Caco-2 (cell line): ENCODE measurements around the gene SPINT2. TPM values are rescaled to one million over a fixed set of nuclear protein-coding genes. Genes with fewer than 3 reads are reported as not detected.

Experiments
- BruUV-seq: library from RNA; stranded (reverse); fragments of 400-500 nt; replicated peaks from 2 replicates; lab custom pipeline; 2021; lab: Mats Ljungman, UMichigan
- CTCF ChIA-PET: fragments of 300-600 bp; sonication (Branson Sonifier 250); formaldehyde crosslinking; loops from one replicate; lab custom pipeline; 2022; ENCODE audit warnings: antibody characterized with exemption; lab: Charles Lee
- POLR2A ChIA-PET: fragments of 300-600 bp; sonication (Branson Sonifier 250); formaldehyde crosslinking; loops from one replicate; lab custom pipeline; 2022; ENCODE audit warnings: antibody characterized with exemption; lab: Charles Lee
- DNase-seq, 2 experiments: peaks; one replicate each; pipeline versions ENCODE4 v3.0.0 to v3.0.0-alpha.2; 2020 to 2022
- H3K27me3 ChIP-seq: replicated peaks from 2 replicates; pipeline ENCODE4 v1.6.0; 2011; ENCODE audit warnings: low read length; ENCODE audit not compliant: control insufficient read depth, insufficient read depth
- H3K36me3 ChIP-seq: 2 replicates; pipeline ENCODE4 v1.5.1; 2011; ENCODE audit warnings: low read length; ENCODE audit not compliant: control insufficient read depth, insufficient read depth
- H3K4me1 ChIP-seq: fragments of 250-450 bp; sonication (Bioruptor Pico); 2 replicates; pipeline ENCODE4 v1.5.1; 2020; ENCODE audit warnings: mild to moderate bottlenecking
- H3K4me3 ChIP-seq: 2 replicates; pipeline ENCODE4 v1.5.1; 2011; ENCODE audit warnings: low read depth, mild to moderate bottlenecking, control low read depth, low read length
- H3K9me3 ChIP-seq: fragments of 250-450 bp; sonication (Bioruptor Pico); 2 replicates; pipeline ENCODE4 v1.5.1; 2020; ENCODE audit warnings: mild to moderate bottlenecking, moderate library complexity
- H3K27ac Mint-ChIP-seq: one replicate; pipeline ENCODE4 v1.8.0; 2022; ENCODE audit warnings: mixed read lengths; ENCODE audit not compliant: unreplicated experiment
- H3K27me3 Mint-ChIP-seq: one replicate; pipeline ENCODE4 v1.8.0; 2022; ENCODE audit warnings: mixed read lengths; ENCODE audit not compliant: insufficient read depth, unreplicated experiment
- H3K36me3 Mint-ChIP-seq: one replicate; pipeline ENCODE4 v1.8.0; 2022; ENCODE audit warnings: mild to moderate bottlenecking, mixed read lengths; ENCODE audit not compliant: insufficient read depth, unreplicated experiment
- H3K4me1 Mint-ChIP-seq: one replicate; pipeline ENCODE4 v1.8.0; 2022; ENCODE audit warnings: low read depth, mixed read lengths; ENCODE audit not compliant: unreplicated experiment
- H3K4me3 Mint-ChIP-seq: one replicate; pipeline ENCODE4 v1.8.0; 2022; ENCODE audit warnings: mild to moderate bottlenecking, moderate library complexity, mixed read lengths; ENCODE audit not compliant: unreplicated experiment
- H3K9me3 Mint-ChIP-seq: one replicate; pipeline ENCODE4 v1.8.0; 2022; ENCODE audit warnings: mixed read lengths; ENCODE audit not compliant: unreplicated experiment
- CTCF ChIP-seq, 2 experiments: fragments of 200-600 bp in 1 of 2; IDR thresholded peaks; 1 replicate in 1 of 2; 2 replicates in 1 of 2; pipeline versions ENCODE4 v1.5.1 to v1.8.0; 2011 to 2022; ENCODE audit warnings: antibody characterized with exemption in 1 of 2, control low read depth in 1 of 2, inconsistent platforms in 1 of 2, low read depth in 1 of 2, low read length in 1 of 2, mild to moderate bottlenecking in 1 of 2, moderate library complexity in 1 of 2; ENCODE audit not compliant: insufficient read depth in 1 of 2, severe bottlenecking in 1 of 2, unreplicated experiment in 1 of 2
- intact Hi-C: fragments of 100-400 bp; cut with micrococcal nuclease; formaldehyde crosslinking; loops from one replicate; pipeline ENCODE4 v1.10.0; 2022; ENCODE audit not compliant: unreplicated experiment
- total RNA-seq: library from RNA; stranded (reverse); gene quantifications from 2 replicates; pipeline ENCODE4 v1.2.3, GENCODE V29; 2022

Gene SPINT2
- total RNA-seq, 1 experiment from 2014 or later = 748 TPM

DNA sequence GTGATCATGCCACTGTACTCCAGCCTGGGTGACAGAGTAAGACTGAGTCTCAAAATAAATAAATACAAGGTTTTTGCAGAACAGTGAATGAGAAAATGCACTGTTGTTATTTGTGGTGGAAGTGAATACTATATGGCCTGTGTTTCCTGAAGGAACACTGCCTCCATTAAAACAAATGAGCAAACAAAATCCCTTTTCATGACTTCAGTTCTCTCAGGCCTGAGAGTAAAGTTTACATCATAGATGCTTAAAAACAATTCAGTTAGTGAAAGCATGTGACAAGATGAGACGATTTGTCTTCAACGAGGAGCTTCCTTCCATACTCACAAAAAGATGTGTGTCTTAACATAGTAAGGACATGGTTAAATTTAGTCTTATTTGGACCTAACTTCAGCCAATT is 14.4 kb downstream of the SPINT2 start:
- peaks cover 87% of the 10 kb centered on the region for H3K36me3 Mint-ChIP-seq
- ChIA-PET CTCF (no interaction called here), POLR2A (interaction anchor here (0.5 kb wide), 1 partner anchor 65 kb away, joined by 3 read pairs; no protein-coding TSS in a partner anchor)
- DNase-seq = no peak
- no peak for TF ChIP-seq CTCF (IDR thresholded peaks at IDR 0.05; ENCODE audit: insufficient read depth in 1 of 2, low read depth in 1 of 2, low read length in 1 of 2, severe bottlenecking in 1 of 2, unreplicated experiment in 1 of 2)
- no peak overlapping the region for H3K27ac Mint-ChIP-seq
- no peaks in the 10 kb centered on the region for H3K9me3 ChIP-seq
- H3K27me3 ChIP-seq = no peaks in the 10 kb centered on the region
- no peak overlapping the region for H3K4me3 Mint-ChIP-seq
- H3K4me1 ChIP-seq = peaks cover 39% of the 10 kb centered on the region
- no peaks in the 10 kb centered on the region for H3K27me3 Mint-ChIP-seq
- no peak overlapping the region for H3K4me3 ChIP-seq
- H3K9me3 Mint-ChIP-seq = no peaks in the 10 kb centered on the region
- peaks cover 23% of the 10 kb centered on the region for H3K4me1 Mint-ChIP-seq
- intact Hi-C loops = loop anchor here (5.0 kb wide), 1 partner anchor 36 kb away; no protein-coding TSS in a partner anchor
- H3K36me3 ChIP-seq = peaks cover 4% of the 10 kb centered on the region
- BruUV-seq = no TSS peak

GRCh38 chr19:38280030-38280921 is 15.9 kb downstream of the SPINT2 start:
- no peaks in the 10 kb centered on the region for H3K27me3 Mint-ChIP-seq
- no peak for DNase-seq
- Histone ChIP-seq H3K4me3 (no peak overlapping the region), H3K36me3 (peaks cover 4% of the 10 kb centered on the region), H3K27me3 (no peaks in the 10 kb centered on the region), H3K4me1 (peaks cover 26% of the 10 kb centered on the region), H3K9me3 (no peaks in the 10 kb centered on the region)
- TF ChIP-seq CTCF (IDR thresholded peaks at IDR 0.05; ENCODE audit: insufficient read depth in 1 of 2, low read depth in 1 of 2, low read length in 1 of 2, severe bottlenecking in 1 of 2, unreplicated experiment in 1 of 2) = no peak
- intact Hi-C loops = no loop called here
- no peaks in the 10 kb centered on the region for H3K9me3 Mint-ChIP-seq
- no peak overlapping the region for H3K27ac Mint-ChIP-seq
- BruUV-seq = no TSS peak
- peaks cover 87% of the 10 kb centered on the region for H3K36me3 Mint-ChIP-seq
- ChIA-PET CTCF (interaction anchor here (0.6 kb wide), 1 partner anchor 19 kb away, joined by 4 read pairs; no protein-coding TSS in a partner anchor), POLR2A (no interaction called here)
- no peak overlapping the region for H3K4me3 Mint-ChIP-seq
- peaks cover 13% of the 10 kb centered on the region for H3K4me1 Mint-ChIP-seq

DNA sequence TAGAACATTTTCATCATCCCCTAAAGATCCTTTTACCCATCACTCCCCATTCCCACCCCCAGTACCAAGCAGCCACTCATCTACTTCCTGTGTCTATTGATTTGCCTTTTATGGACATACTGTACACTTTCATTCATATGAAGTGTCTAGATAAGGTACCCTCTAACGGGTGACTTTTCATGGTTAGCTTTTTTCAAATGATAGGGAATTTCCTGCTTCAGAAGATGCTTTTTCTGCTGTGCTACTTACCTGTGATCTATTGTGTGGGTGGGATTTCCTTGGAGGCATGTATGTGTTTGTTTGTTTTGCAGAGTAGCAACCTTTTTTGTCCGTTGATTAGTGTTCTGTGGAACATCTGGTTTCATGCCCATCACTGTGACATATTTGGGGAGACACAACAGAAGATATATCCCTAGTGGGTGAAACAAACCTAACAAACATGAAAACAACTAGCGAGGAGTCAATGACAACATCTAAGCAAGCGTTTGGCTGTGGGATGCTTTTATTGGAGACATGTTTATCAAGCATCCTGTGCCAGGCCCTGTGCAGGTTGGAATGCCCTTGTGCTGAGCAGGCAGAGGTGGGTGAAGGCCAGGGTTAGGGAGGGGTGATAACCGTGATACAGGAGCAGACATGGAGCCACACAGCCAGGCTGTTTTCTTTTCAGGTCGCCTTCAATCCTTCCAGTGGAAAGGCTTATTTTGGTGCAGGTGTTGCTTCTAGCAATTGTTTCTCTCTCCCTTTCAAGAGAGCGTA is 17.6 kb downstream of the SPINT2 start:
- Histone ChIP-seq H3K4me3 (no peak overlapping the region), H3K36me3 (peaks cover 4% of the 10 kb centered on the region), H3K27me3 (no peaks in the 10 kb centered on the region), H3K4me1 (peaks cover 22% of the 10 kb centered on the region), H3K9me3 (no peaks in the 10 kb centered on the region)
- peaks cover 13% of the 10 kb centered on the region for H3K4me1 Mint-ChIP-seq
- H3K36me3 Mint-ChIP-seq = peaks cover 88% of the 10 kb centered on the region
- H3K9me3 Mint-ChIP-seq = no peaks in the 10 kb centered on the region
- peak overlapping the region; percentile 7 for H3K27ac Mint-ChIP-seq
- intact Hi-C loops = no loop called here
- CTCF ChIA-PET = no interaction called here
- DNase-seq = no peak
- TF ChIP-seq CTCF (IDR thresholded peaks at IDR 0.05; ENCODE audit: insufficient read depth in 1 of 2, low read depth in 1 of 2, low read length in 1 of 2, severe bottlenecking in 1 of 2, unreplicated experiment in 1 of 2) = no peak
- POLR2A ChIA-PET = no interaction called here
- H3K4me3 Mint-ChIP-seq = no peak overlapping the region
- BruUV-seq = no TSS peak
- H3K27me3 Mint-ChIP-seq = no peaks in the 10 kb centered on the region
